Activated CD4-positive, alpha-beta T cell treated with anti-CD3 and anti-CD28 coated beads for 4 hours (primary cell): ENCODE results near the gene LILRA2.
"Not testable (repeated sequence)": the region's sequence is repeated elsewhere in the genome, so short reads cannot be mapped to it uniquely, and the experiment has no call there.

Experiments used
- DNase-seq, 2 donors: peaks; one replicate each; pipeline ENCODE4 v3.0.0-alpha.2; 2020

Gene LILRA2

GRCh38 chr19:54612428-54612827 is 38.8 kb downstream of the LILRA2 start:
- DNase-seq = no peak

- DNase-seq = no peak
Measured at GRCh38 chr19:54614726-54615125, 41.1 kb downstream of the LILRA2 start.

GRCh38 chr19:54616057-54616456 is 42.5 kb downstream of the LILRA2 start:
- no peak for DNase-seq

GRCh38 chr19:54616821-54617560 is 43.4 kb downstream of the LILRA2 start:
- no peak for DNase-seq

- DNase-seq = no peak
Measured at GRCh38 chr19:54620464-54620863, 46.9 kb downstream of the LILRA2 start.

- no peak for DNase-seq
Measured at GRCh38 chr19:54622431-54622830, 48.8 kb downstream of the LILRA2 start.

GRCh38 chr19:54624234-54624633 is 50.6 kb downstream of the LILRA2 start:
- DNase-seq = not testable (repeated sequence)

GRCh38 chr19:54624934-54625730 is 51.5 kb downstream of the LILRA2 start:
- DNase-seq = not testable (repeated sequence)

GRCh38 chr19:54626757-54627156 is 53.2 kb downstream of the LILRA2 start:
- no peak for DNase-seq

GRCh38 chr19:54627912-54628311 is 54.3 kb downstream of the LILRA2 start:
- not testable (repeated sequence) for DNase-seq

- not testable (repeated sequence) for DNase-seq
Measured at GRCh38 chr19:54630262-54630661, 56.7 kb downstream of the LILRA2 start, which contains the start of gene LILRB1. LILRB1 (plus strand) TSS chr19:54630484; CDS start chr19:54631074, 590 bp downstream.

- DNase-seq = no peak
Measured at GRCh38 chr19:54630782-54631181, 57.2 kb downstream of the LILRA2 start.

- not testable (repeated sequence) for DNase-seq
Measured at GRCh38 chr19:54631489-54632337, 58.1 kb downstream of the LILRA2 start.

GRCh38 chr19:54632517-54632916 is 58.9 kb downstream of the LILRA2 start:
- DNase-seq = not testable (repeated sequence)

- DNase-seq = no peak
Measured at GRCh38 chr19:54633401-54633800, 59.8 kb downstream of the LILRA2 start.

- DNase-seq = not testable (repeated sequence)
Measured at GRCh38 chr19:54636081-54636480, 62.5 kb downstream of the LILRA2 start.

GRCh38 chr19:54638683-54639082 is 65.1 kb downstream of the LILRA2 start:
- no peak for DNase-seq
